Inflammatory macrophage (primary cell): ENCODE measurements around the gene PAX5.
"Not testable (repeated sequence)": the region's sequence is repeated elsewhere in the genome, so short reads cannot be mapped to it uniquely, and the experiment has no call there.

Experiments used
- DNase-seq, 2 donors: peaks; one replicate each; pipeline ENCODE4 v3.0.0-alpha.2; 2020 to 2022
- total RNA-seq, 18 experiments: gene quantifications; one replicate each; lab custom pipeline; 2026; ENCODE audit warnings: mixed read lengths in 6 of 18, inconsistent platforms in 2 of 18; lab: John Stamatoyannopoulos, UW

Gene PAX5
- 0 to 4.1 (median 0.17) reads per million in 18 experiments for total RNA-seq

DNA sequence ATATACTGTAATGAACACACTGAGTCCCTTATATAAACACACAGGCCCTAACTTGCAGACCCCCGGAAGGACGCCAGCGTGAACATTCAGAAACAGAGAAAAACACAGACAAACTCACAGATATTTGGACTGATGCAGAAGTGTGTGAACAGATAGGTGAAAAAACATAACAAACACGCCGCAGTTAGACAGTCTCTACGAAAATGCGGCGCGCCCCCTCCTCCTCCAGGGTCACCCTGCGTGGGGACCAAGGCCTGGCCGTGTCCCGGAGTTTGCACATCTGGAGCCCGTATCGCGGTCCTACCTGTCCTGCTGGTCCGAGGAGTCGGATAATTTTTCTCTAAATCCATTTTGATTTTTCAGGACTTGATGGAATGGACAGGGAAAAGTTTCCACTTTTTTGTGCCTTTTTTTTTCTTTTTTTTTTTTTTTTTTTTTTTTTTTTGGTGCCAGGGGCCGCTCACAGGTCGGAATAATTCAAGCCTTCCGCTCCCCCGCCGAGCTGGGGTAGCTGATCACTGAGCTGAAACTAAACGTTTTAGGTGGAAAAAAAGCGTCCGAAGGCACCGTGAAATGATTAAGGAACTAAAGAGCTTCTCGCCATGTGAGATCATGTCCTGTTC lies at the start of gene PAX5:
PAX5 (minus strand) TSS at position 587 of the 623 bp plus-strand sequence; CDS start at position 350, 237 bp downstream.
- DNase-seq = no peak

DNA sequence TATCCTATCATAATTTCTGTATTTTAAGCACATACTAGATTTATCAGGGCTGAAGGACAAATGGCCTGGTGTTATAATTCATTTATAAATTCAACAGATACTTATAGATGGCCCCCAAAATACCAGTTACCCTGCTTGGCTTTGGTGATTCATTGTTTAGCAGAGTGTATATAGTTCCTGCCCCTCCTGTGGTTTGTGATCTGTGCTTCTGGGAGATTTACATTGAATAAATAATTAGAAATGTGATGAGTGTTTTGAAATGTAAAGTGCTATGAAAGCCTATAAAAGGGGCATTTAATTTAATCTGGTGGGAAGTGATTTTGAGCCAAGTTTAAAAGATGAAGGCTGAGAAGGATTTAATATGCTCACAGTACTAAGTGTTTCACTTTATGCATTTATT lies 49.6 kb upstream of the PAX5 start:
- no peak for DNase-seq

DNA sequence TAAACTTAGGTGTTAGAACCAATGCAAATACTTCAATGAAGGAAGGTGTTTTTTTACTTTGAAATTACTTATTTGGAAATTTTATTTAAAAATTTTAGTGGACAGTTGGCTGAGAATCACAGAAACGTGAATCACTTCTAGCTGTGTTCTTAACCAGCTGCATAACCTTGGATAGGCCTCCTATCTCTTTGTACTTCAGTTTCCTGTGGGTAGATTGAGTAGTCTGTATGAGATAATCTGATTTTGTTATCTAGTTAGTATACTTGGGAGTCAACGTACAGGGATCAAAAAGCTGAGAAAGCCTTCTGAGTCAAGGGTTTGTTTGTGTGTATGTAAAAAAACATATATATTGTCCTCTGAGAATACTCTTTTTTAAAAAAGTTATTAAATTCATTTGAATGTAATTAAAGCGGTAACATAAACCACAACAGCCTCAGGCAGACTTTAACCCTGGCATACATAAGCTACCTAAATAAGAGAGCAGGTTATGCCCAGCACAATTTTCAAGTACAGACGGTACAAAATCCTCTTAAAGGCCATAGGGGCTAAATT lies 48.2 kb upstream of the PAX5 start:
- no peak for DNase-seq

DNA sequence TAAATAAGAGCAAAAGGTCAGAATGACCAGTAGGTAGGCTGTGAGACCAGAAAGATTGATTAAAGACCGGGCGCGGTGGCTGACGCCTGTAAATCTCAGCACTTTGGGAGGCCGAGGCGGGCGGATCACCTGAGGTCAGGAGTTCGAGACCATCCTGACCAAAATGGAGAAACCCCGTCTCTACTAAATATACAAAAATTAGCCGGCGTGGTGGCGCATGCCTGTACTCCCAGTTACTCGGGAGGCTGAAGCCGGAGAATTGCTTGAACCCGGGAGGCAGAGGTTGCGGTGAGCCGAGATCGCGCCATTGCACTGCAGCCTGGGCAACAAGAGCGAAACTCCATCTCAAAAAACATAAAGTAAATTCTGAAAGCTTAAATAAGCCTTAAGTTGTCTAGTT lies 47.4 kb upstream of the PAX5 start:
- not testable (repeated sequence) for DNase-seq

DNA sequence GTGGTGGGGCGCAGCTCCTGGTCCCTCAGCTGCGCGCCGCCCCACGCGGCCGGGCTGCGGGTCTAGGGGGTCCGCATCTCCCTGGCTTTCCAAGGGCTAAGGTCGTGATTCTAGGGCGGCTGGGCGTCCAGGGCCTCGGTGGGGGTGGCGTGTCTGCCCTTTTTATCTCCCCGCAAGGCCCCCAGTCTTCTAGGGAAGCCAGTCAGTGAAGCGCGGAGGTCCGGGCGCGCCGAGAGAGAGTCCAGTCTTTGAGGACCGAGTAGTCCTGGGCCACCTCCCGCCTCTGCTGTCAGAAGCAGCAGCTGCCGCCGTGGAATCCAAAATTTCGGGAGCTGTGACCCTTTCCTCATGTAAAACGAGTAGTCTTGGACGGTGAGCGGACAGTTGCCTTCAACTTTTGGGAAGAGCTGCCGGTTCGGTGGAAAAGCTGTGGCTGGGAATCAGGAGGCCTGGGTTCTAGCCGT lies 46.1 kb upstream of the PAX5 start:
- DNase-seq = peak; percentile 17 to 25

DNA sequence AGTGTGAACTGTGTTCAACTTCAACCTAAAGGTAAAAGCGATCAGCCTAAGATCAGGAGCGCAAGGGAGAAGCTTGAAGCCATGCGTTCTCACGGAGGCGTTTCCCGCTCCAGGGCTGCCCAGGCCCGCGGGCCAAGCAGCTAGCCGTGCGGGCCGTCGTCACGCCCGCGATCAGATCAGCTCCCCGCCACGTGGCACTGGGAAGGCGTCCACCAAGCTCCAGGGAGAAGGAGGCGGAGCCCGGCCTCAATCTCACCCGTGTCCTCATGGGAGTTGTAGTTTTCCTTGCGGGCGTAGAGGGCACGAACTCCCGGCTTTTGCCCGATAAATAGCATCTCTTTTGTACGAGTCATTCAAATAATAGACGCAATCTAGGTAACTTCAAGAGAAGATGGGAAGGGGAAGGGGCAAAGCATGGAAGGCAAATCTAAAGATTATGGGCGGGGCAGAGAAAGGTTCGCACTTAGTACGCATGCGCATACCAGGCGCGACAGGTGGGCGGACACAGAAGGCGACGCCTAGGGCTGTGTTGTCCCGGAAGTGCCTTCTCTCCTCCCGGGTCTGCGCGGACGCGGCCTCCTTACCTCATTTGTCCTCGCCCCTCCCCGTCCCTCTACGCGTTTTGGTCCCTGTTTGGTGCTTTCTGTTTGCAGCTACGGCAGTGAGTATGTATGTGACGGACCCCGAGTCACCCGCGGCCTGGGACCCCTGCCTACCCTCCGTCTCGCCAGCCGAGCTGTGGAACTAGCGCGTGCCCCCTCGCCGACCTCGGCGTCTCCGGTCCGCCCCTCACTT lies 45.5 kb upstream of the PAX5 start:
- peak; percentile 96 to 98 for DNase-seq

DNA sequence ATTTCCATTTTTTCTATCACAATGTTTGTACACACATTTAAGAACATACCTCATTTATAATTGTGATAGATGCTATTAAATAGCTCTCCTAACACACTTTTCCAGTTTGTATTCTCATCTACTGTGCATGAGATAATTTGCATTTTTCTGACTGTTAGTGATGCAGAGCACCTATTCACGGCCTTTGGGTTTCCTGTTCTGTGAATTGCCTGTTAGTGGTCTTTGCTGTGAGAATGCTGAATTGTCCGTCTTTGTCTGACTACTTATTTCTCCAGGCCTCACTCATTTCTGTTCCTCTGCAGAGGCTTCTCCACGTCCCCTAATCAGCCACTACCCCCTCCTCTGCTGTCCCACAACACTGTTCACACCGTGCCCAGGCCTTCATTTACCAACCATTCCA lies 40.7 kb upstream of the PAX5 start:
- DNase-seq = not testable (repeated sequence)

DNA sequence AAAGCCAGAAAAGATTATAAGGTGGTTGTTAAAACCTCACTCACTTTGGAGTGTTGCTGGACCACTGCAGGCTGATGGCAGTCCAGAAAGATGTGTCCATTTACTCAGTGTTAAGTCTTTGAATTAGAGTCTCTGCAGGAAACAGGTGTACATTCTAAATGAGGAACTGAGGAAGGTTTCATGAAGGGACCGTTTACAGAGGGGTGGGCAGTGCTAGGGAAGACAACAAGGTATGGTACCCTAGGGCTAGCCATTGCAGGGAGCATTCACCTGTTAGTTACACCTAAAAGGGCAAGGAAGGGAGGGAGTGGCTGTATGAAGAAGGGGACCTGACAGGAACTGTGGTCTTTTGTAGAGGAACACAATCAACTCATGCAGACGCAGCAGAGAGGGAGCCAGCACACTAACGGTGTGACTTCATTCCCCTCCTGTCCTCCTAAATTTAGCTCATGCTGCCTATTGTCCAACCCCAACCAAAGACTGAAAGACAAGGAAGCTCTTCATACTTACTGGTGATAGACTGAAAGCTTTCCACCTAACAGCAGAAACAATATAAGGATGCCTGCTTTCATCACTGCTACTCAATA lies 32.2 kb upstream of the PAX5 start:
- DNase-seq = no peak

DNA sequence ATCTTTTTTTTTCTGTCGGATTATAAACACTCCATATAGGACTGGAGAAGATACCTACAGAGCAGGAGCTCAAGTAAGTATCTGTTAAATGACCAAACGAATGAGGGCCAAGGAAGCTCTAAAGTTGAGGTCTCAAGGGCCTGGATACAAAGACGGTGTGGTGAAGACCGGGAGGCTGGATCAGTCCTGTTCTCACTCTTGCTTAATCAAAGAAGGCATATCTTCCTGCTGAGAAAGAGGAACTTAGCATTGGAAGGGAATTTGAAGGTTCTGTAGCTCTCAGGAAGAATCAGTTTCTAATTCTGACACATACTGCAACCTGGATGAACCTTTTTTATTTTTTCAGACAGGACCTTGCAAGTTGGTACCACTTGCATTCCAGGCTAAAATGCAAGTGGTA lies 28.3 kb upstream of the PAX5 start:
- DNase-seq = peak; percentile 19 to 52

DNA sequence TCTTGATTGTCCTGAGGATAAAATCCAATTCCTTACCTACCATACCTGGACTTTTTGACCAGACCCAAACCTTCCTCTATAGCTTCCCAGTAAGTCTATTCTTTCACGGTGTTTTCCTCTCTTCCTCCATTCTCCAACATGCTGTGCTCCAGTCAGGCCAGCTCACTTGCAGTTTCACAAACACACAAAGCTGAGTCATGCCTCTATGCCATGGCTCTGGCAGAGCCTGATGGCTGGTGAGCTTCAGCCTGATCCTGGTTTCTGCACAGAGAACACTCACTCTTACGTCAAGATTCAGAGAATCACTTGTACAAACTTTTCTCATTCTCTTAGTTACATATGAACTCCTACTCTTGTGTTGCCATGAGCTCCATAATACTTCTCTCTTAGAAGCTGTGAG lies 27.7 kb upstream of the PAX5 start:
- DNase-seq = peak; percentile 16 to 65

DNA sequence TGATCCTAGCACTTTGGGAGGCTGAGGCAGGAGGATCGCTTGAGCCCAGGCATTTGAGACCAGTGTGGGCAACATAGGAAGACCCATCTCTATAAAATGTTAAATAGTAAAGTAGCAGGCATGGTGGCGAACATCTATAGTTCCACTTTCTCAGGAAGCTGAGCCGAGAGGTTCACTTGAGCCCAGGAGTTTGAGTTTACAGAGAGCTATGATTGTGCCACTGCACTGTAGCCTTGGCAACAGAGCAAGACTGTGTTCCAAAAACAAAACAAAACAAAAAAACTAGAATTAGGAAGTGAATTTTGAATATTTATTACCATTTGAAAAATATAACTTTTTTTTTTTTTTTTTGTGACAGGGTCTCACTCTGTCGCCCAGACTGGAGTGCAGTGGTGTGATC lies 26.8 kb upstream of the PAX5 start:
- no peak for DNase-seq

DNA sequence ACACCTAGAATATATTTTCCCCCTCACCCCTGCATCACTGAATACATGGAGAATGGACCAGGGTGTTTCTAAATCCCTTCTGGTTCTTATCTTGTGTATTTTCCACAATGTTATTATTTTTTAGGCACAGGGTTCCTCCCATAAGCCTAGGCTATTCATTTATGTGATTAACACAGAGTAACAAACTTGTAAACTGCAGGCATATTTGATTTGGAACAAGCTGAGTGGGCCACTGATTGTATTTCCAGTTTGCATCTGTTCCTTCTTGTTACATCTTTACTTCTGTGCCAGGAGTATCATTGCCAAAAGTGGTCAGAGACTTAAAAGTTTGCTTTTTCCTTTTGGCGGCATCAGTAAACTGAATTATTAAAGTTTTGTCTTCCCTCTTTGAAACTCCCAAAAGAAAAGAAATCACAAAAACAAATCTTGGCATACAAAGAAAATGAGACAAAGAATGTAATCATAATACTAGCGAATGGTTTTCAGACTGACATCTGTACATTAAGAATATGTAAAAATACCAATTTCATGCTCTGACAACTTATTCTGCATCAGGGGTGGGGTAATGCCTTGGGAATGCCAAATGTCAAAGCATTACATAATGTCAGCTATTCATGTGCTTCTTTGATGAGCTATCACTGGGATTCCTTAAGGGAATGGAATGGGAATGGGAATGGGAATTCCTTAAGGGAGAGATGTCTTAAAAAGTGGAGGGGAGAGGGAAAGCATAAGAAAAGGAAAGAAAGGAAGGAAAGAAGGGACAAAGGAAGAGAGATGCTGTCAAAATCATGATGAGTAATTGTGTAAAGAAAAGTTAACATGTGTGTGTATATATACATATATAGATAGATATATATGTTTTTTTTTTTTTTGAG lies 22.2 kb upstream of the PAX5 start:
- DNase-seq = no peak

DNA sequence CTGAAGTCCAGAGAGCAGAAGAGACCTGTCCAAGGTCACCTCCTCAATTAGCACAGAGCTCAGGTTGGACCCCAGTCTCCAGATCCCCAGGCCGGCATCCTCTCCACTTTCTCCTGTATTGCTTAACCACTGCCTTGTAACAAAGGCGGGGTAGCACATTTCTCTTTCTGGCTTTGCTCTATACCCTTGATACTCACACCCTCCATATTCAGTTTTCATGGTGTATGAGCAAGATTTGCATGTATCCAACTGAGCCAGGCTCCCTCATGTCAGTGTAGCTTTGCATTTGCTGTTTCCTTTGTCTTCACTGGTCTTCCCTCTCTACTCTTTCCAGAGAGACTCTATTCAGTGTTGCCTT lies 20.3 kb upstream of the PAX5 start:
- DNase-seq = not testable (repeated sequence)

DNA sequence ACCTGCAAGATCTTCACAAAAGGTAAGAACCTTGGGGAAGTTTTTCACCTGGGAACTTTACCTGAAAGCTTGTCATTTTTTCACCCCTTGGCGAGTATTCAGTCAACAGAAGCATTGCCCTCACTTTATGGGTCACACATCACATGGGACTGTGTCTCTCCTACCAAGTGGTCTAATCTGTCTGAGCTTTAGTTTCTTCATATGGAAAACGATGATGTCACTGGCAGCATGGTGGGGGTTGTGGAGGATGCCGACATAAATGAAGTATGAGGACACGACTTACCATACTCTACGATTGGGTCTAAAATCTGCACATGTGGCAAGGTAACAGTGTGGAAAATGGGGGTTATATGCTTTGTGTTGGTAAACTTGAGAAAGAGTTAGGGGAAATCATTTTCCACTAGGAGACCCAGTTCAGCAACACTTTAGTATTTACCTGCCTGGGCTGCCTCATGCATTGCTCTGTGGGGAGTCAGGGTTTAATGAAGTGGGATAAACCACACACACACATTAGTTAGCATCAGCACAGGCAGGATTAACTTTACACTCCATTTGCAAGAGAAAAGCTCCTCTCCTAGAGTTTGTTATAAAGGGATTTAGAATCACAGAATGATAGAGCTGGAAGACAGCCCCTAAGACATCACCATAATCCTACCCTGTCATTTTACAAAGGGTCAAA lies 19.8 kb upstream of the PAX5 start:
- DNase-seq = no peak

DNA sequence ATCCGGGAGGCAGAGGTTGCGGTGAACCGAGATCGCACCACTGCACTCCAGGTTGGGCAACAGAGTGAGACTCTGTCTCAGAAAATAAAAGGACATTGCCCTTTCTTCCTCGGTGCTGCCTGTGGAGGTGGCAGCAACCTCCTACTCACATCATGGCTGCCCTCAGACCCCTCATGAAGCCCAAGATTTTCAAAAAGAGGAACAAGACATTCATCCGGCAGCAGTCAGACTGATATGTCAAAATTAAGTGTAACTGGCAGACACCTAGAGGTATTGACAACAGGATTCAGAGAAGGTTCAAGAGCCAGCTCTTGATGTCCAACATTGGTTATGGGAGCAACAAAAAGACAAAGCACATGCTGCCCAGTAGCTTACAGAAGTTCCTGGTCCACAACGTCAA lies 12.6 kb upstream of the PAX5 start:
- DNase-seq = no peak

DNA sequence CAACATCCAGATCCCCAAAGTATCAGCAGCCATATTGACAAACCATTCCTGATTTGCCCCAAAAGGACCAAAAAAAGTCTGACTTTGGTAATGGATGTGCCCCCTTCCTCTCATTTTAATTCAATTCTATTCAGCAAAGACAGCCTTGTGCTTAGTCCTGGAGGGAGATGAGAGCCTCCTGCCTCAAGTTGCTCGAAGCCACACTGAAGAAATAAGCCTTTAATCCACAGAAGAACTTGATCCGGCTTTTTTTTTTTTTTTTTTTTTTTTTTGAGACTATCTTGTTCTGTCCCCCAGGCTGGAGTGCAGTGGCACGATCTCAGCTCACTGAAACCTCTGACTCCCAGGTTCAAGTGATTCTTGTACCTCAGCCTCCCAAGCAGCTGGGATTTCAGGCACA lies 8.4 kb upstream of the PAX5 start:
- DNase-seq = no peak

DNA sequence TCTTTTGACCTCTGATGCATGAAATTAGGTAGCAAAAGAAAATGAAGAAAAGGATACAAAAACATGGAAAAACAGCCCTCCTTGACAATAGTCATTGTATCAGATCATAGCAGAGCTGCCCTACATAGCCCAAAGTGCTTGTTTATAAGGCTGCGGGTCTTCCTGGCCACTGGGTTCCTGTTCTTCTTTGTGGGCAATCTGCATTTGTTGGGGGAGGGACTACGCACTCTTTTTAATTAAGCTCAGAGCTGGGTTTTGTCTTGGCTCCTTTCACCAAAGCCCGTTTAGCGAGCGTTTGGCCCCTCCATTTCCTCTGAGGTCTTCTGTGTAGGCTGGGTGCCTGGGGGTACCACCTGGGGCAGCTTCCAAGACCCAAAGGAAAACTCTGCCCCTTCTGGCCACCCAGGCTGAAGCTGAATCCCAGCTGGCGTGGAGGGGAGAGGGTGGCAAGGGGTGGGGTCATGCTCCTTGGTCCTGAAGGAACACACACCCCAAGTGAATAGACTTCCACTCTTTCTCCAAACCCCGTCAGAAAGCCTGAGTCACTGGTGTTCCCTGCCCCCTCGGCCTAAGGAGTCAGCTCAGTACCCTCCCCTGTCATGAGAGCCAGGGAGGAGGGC lies 6.5 kb upstream of the PAX5 start:
- no peak for DNase-seq

DNA sequence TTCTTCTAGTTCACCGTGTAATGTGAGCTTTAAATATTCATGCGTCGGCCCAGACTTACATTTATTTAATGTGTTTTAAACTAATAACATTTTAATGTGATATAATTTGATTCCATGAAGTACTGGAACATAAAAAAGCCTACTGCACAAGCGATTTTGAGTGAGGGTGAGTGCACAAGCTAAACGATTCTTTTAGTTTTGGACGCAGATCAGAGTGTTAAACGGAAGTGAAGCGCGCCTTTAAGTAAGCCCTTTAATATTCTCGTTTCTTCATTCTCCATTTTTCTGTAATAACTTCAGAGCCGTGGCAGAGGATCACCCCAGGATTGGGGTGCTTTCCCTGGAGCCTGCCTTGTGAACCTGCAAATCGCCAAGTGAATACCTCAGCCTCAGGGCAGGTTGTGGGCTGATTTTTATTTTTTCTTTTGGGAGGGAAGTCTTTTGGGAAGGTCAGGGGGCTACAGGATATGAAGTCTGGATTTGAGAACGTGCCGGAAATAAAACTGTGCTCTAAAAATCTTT lies 4.9 kb upstream of the PAX5 start:
- no peak for DNase-seq

DNA sequence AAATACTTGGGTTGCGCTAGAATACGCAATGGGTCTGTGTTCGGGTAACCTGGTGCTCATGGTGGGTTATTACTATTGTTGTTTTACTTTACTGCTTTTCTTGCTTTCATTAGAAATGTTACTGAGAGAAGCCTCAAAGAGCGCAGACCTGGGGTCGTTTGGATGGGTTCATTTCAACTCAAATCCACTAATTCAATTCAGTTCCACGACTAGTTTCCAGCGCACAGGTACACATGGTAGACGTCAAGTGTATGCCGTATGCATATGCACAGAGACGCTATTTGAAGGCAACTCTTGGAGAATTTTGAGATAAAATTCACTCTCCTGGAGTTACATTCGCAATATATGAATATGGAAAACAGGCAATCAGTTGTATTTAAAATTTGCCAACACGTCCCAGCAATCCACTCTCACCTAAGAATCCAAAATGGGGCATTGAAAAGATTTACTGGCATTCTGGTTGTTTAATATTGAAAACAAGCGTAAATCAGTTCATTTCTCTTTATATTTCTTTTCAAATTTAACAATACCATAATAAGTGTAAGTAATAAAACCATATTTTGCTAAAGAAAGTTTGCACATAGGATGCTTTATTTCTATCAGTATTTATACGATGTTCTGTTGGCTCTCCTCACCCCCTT lies 4.4 kb upstream of the PAX5 start:
- DNase-seq = no peak

DNA sequence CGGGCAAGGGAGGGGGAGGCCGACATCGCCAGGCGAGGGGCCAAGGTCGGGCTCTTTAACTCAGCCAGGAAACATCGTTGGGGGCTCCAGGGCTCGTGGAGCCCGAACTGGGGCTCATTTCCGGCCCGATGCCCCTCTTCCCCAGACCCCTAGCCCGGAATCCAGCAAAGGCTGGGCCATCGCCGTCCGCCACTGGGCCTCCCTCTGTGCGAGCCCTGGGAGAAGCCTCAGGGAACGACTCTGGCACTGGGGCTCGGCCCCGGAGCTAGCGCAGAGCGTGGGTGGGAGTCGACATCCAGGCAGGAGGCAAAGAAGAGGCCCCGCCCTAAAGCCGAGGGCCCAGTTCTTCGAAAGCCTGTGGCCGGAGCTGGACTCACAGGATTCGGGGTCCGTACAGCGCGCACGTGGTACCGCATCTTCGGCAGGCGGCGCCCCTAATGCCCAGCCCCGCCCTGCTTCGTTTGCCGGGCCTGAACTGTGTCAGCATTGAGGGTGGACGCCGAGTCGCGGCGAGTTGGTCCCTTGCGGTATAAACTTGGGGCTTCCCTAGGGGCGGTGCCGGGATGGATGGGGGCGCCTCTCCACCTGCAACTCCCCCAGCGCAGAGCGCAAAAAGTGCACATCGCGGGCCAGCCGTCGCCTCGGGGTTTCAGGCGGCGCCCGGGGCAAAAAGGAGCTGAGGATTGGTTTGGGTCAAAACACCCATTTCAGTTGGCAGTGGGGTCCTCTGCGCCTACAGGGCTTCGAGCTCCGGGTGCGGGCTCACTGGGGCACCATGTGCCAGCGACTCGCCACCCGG lies 3.6 kb upstream of the PAX5 start:
- peak in 1 of 2 donors; percentile 29 for DNase-seq
